Measurements from ENCODE around the gene DGCR2.

GRCh38 chr22:19065929-19066328 is 56.3 kb downstream of the DGCR2 start:
- TF ChIP-seq CTCF (IDR thresholded peaks at IDR 0.05) (no peak), EZH2 (IDR thresholded peaks at IDR 0.05) (no peak), EZH2phosphoT487 (IDR thresholded peaks at IDR 0.05) (no peak)
